ENCODE measurements around the gene CBX5.

DNA sequence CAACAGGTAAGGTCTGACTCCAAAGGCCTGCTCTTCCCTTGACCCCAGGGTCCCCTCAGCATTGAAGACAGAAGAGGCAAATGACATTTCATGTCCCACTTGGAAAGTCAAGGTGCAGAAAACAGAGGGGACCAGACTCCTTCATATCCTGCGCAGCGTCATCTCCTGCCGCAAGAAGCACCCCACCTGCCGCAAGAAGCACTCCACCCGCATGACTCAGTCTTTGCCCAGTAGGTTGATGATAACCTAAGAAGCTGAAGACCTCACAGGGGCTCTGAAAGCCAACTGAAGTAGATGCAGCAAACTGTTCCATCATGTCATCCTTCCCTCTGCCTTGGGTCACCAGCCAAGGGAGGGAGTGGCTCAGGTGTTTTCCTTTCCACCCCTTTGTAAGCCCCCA, 79.5 kb downstream of the CBX5 start:
- TF ChIP-seq, protein P1, sequence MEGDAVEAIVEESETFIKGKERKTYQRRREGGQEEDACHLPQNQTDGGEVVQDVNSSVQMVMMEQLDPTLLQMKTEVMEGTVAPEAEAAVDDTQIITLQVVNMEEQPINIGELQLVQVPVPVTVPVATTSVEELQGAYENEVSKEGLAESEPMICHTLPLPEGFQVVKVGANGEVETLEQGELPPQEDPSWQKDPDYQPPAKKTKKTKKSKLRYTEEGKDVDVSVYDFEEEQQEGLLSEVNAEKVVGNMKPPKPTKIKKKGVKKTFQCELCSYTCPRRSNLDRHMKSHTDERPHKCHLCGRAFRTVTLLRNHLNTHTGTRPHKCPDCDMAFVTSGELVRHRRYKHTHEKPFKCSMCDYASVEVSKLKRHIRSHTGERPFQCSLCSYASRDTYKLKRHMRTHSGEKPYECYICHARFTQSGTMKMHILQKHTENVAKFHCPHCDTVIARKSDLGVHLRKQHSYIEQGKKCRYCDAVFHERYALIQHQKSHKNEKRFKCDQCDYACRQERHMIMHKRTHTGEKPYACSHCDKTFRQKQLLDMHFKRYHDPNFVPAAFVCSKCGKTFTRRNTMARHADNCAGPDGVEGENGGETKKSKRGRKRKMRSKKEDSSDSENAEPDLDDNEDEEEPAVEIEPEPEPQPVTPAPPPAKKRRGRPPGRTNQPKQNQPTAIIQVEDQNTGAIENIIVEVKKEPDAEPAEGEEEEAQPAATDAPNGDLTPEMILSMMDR (IDR thresholded peaks at IDR 0.05), result no peak
- TF ChIP-seq, protein P2, sequence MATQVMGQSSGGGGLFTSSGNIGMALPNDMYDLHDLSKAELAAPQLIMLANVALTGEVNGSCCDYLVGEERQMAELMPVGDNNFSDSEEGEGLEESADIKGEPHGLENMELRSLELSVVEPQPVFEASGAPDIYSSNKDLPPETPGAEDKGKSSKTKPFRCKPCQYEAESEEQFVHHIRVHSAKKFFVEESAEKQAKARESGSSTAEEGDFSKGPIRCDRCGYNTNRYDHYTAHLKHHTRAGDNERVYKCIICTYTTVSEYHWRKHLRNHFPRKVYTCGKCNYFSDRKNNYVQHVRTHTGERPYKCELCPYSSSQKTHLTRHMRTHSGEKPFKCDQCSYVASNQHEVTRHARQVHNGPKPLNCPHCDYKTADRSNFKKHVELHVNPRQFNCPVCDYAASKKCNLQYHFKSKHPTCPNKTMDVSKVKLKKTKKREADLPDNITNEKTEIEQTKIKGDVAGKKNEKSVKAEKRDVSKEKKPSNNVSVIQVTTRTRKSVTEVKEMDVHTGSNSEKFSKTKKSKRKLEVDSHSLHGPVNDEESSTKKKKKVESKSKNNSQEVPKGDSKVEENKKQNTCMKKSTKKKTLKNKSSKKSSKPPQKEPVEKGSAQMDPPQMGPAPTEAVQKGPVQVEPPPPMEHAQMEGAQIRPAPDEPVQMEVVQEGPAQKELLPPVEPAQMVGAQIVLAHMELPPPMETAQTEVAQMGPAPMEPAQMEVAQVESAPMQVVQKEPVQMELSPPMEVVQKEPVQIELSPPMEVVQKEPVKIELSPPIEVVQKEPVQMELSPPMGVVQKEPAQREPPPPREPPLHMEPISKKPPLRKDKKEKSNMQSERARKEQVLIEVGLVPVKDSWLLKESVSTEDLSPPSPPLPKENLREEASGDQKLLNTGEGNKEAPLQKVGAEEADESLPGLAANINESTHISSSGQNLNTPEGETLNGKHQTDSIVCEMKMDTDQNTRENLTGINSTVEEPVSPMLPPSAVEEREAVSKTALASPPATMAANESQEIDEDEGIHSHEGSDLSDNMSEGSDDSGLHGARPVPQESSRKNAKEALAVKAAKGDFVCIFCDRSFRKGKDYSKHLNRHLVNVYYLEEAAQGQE (IDR thresholded peaks at IDR 0.05; ENCODE audit: insufficient read depth in 1 of 2, low read depth in 2 of 2, low read length in 1 of 2), result no peak
- TF ChIP-seq POLR2AphosphoS5 (IDR thresholded peaks at IDR 0.05; ENCODE audit: low read depth, low read length), result no peak
- no peak for TF ChIP-seq TCF7L2 (IDR thresholded peaks at IDR 0.05; ENCODE audit: low read depth, low read length)
